Right renal pelvis (tissue), 4 donors: ENCODE measurements around the gene TNNT3. TPM values are rescaled to one million over a fixed set of nuclear protein-coding genes. Genes with fewer than 3 reads are reported as not detected.

Experiments
- DNase-seq, 4 donors: peaks; one replicate each; pipeline ENCODE4 v3.0.0-alpha.2; 2013; ENCODE audit warnings: low read depth in 4 of 4, low spot score in 3 of 4, missing footprints in 1 of 4
- polyA plus RNA-seq, 4 donors: library from polyadenylated mRNA; unstranded; fragments of 120-200 nt; gene quantifications; one replicate each; pipeline ENCODE4 v1.2.1, GENCODE V29; 2013; ENCODE audit not compliant: insufficient read length in 4 of 4

Gene TNNT3
- polyA plus RNA-seq, 4 donors = 5.9 to 15.3 (median 8.8) TPM

DNA sequence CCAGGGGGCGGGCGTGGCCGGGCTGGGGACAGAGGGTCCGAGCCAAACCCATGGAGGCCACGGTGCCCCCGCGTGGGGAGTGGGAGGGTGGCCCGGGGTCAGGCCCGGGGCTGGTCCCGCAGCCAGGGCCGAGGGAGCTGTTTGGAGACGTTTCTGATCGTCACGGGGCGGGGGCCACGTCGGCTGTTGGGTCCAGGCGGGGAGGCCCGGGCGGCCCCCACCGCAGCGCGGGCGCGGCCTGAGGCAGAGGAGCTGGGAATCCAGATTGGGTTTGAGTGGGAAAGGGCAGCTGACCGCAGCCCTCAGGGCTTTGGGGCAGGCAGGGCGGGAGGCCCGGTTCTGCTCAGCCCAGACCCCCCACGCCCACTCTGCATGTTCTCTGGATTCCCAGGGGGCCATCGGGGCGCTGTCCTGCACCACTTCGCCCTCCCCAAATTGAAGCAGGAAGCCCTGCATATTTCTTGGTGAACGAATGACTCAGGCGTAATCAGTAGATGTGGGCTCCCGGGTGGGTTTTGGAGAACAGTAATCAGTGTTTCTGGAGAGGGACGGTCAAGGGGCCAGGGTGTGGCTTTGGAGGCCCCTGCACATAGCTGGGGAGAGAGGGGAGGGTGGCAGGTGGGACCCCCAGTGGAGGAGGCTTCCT lies 28.2 kb downstream of the TNNT3 start:
- DNase-seq = no peak

GRCh38 chr11:1948389-1948788 lies 28.9 kb downstream of the TNNT3 start:
- DNase-seq = no peak

DNA sequence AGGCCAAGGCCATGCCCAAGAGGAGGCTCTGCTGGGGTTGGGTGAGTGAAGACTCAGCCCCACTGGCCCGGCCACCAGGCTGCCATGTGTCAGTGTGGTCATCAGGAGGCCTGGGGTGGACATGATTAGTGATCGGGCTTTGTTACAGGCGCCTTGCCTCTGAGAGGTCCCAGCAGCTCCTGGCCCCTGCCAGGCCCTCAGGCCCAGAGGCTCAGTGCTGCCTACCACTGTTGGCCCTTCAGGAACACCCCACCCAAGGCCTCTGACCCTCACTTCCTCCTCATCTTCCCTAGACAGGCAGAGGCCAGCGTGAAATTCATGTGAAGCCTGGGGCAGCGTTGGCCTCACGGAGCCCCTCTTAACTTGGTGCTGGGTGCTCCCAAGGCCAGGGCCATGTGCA lies 29.8 kb downstream of the TNNT3 start:
- DNase-seq = no peak

GRCh38 chr11:1949922-1950321 lies 30.4 kb downstream of the TNNT3 start:
- DNase-seq = no peak

- DNase-seq = no peak
Observed at GRCh38 chr11:1952806-1953482, 33.4 kb downstream of the TNNT3 start.

- DNase-seq = no peak
Observed at GRCh38 chr11:1953489-1954266, 34.2 kb downstream of the TNNT3 start.

DNA sequence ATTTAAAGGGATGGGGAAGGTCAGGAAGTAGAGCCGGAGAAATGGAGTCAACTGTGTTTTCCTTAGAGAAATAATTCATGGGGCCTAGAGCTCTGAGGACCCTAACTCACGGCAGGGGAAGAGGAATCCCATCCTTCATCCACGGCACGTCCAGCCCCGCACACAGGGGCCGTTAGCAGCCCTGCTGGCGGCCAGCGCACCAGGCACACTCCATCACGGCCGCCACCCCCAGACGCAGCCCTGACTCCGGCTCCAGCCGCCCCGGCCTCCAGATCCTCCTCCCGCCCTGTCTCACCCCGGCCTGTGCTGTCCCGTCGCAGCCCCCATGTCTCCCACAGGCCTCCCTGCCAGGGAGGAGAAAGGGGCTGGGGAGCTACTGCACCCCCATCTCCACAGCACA lies 38.9 kb downstream of the TNNT3 start:
- no peak for DNase-seq

DNA sequence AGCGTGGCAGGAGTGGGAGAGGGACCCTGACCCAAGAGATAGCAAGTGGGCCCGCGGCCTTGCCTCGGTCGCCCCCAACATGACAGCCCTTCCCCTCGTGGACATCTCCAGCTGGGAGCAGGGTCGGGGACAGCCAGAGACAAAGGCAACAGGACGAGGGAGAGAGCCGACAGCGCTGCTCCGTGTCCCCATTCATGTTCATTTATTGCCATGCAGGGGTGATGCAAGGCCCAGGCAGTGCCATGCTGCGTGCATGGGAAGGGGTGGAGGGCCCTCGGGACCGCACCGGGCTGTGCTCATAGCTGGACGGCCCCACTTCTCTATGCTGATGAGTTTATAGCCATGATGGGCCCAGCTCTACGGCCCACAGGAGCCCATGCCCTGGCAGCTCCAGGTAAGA lies 40.3 kb downstream of the TNNT3 start:
- DNase-seq = no peak

DNA sequence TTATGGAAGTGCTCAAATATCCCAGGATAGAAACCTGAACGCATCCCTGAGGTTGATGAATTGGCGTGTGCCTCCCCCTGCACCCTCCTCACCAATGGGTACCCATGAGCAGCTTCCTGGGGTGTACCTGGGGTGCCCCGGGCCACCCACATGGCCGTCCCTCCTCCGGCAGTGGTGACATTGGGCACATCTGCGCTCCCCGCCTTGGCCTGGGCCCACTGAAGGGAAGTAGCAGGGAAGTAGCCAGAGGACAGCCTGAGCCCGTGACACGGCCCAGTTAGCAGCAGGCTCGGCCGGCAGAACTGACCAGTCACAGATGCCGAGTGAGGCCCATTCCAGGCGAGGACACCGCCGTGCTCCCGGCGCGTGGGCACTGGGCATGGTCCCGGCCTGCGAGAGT lies 44.4 kb downstream of the TNNT3 start:
- no peak for DNase-seq

DNA sequence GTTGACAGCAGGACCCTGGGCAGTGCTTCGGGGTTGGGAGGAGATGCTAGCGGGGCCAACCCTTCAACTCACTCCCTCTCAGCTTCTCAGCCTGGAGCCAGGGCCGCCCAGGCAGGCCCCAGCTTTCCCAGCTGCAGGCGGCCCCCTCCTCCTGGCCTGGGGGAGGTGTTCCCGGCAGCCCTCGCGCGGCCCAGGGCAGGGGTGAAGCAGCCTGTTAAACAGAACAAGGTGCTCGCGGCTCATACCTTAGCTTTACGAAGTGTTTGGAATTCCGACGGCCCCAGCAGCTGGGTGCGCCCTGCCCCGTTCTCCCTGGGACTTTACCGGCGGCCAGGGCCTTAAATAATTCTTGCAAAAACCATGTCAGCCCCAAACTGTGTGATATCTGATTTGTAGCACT lies 44.8 kb downstream of the TNNT3 start:
- DNase-seq = no peak

- no peak for DNase-seq
Observed at GRCh38 chr11:1964955-1965354, 45.5 kb downstream of the TNNT3 start.

GRCh38 chr11:1966531-1966930 lies 47.0 kb downstream of the TNNT3 start:
- DNase-seq = no peak

DNA sequence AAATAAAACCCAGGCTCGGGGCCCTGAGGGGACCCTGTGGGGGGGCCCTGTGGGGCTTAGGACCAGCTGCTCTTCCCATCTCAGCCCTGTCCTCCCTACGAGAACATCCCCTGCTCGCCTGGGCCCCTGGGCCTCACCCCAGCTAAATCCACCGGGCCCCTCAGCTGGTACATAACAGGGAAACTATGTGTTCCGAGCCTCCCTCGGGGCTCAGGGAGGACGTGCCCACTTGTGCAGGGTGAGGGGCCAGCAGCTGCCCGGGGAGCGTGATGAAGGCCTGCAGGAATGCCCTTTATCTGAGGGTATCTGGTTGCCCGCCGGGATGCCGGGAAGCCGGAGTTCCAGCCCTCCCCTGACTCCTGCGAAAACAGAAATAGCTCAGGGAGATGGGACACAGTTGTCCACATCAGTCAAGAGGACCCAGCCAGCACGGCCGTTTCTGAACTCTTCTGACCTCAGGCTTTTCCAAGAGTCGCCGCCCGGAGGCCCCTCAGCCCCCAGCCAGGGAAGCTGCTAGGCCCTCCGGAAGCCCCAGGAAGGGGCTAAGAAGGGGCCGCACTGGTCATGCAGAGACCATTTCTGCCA lies 48.2 kb downstream of the TNNT3 start:
- no peak for DNase-seq

DNA sequence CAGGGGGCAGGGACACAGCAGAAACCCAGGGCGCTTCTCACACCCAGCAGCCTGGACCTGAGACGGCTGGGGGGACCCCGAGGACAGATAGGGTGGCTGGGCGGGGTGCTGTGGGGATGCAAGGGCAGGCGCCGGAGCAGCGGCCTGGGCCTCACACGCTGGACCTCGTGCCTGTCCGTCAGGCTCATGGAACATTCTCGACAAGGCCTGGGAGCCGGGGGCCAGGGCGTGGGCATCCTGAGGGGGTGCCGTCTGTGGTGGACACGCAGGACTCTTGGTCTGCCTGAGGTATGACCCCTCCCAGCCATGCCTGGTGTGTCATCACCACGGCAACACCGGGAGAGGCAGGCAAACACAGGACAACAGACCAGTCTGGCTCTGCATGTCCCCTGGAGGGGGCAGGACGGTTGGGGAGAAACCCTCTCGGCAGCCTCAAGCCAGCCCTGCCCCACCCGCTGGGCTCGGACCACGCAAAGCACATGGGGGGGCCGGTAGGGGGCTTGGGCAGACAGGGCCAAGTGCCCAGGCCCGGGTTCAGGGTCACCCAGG lies 49.0 kb downstream of the TNNT3 start:
- no peak for DNase-seq

DNA sequence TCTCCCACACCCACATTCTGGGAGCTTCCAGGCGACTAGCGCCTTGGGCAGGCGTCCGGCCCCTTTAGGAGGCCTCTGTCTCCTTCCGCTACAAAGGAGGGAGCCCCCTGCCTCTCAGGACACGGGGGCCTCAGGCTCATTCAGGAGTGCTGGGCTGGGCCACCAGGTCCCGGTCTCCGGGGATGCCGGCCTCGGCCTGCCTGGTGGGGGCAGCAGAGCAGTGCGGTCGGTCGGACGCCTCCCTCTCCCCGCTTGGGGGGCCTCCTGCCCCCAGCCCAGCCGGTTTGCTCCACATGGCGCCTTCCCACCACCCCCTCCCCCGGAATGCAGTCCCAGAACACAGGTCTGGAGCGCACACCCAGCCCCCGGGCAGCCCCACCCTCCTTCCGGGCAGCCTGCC lies 49.5 kb downstream of the TNNT3 start:
- DNase-seq = no peak

- no peak for DNase-seq
Observed at GRCh38 chr11:1969776-1970175, 50.3 kb downstream of the TNNT3 start.

- no peak for DNase-seq
Observed at GRCh38 chr11:1970956-1971355, 51.5 kb downstream of the TNNT3 start.

DNA sequence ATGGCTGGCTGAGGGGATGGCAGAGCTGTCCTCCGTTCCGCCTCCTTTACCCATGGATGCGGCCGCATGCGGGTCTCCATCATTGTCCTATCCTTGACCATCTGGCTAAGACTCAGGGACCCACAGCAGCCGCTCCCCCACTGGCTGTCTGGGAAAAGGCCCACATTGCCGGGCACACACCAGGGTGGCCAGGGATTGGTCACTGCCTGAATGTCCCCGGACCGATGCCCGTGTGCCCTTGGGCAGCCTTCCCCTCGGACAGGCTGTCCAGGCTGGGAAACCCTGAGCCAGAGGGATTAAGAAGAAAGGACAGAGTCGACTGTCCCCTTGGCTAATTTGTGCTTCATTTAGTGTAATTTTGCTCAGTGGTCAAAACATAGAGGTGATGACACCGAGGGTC lies 55.7 kb downstream of the TNNT3 start:
- no peak for DNase-seq

- DNase-seq = no peak
Observed at GRCh38 chr11:1978720-1979473, 59.4 kb downstream of the TNNT3 start.

DNA sequence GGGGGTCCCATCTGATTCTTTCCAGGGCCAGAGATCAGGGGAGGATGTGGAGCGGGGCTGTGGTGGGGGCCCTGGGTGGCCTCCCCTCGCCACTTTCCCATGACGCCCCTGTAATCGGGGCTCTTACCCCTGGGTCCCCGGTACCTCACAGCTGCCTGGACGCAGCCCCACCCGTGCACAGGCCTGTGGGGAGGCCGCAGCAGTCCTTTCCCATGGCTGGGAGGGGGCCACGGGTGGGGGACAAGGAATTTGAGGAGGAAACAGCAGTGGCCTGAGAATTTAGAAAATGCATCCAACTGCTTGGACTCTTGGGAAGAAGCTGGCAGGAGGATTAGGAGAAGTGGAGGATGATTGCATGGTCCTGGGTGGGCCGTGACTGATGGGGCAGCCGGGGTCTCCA lies 60.1 kb downstream of the TNNT3 start:
- no peak for DNase-seq
